Nephron (organoid): ENCODE data around the gene DIP2C.

ENCODE experiments used
- H3K27ac Mint-ChIP-seq, 3 experiments: 2 replicates each; pipeline ENCODE4 v1.8.0; 2020; ENCODE audit warnings: mixed read lengths in 3 of 3, mild to moderate bottlenecking in 2 of 3, moderate library complexity in 1 of 3
- H3K27me3 Mint-ChIP-seq: 2 replicates; pipeline ENCODE4 v1.8.0; 2021; ENCODE audit warnings: low read depth, mild to moderate bottlenecking, moderate library complexity, mixed read lengths
- H3K36me3 Mint-ChIP-seq: 2 replicates; pipeline ENCODE4 v1.8.0; 2020; ENCODE audit warnings: low read depth, mixed read lengths
- H3K4me1 Mint-ChIP-seq: 2 replicates; pipeline ENCODE4 v1.8.0; 2020; ENCODE audit warnings: mixed read lengths
- H3K4me3 Mint-ChIP-seq, 3 experiments: 2 replicates each; pipeline ENCODE4 v1.8.0; 2020; ENCODE audit warnings: mild to moderate bottlenecking in 3 of 3, mixed read lengths in 3 of 3, moderate library complexity in 2 of 3
- H3K9me3 Mint-ChIP-seq: 2 replicates; pipeline ENCODE4 v1.8.0; 2020; ENCODE audit warnings: mixed read lengths
- TF ChIP-seq, protein P1 (sequence below), 3 experiments: fragments of 200-600 bp; sonication (generic); IDR thresholded peaks; one replicate each; pipeline ENCODE4 v1.5.0; 2021; ENCODE audit warnings: antibody characterized with exemption in 3 of 3; ENCODE audit not compliant: unreplicated experiment in 3 of 3

DIP2C gene

DNA sequence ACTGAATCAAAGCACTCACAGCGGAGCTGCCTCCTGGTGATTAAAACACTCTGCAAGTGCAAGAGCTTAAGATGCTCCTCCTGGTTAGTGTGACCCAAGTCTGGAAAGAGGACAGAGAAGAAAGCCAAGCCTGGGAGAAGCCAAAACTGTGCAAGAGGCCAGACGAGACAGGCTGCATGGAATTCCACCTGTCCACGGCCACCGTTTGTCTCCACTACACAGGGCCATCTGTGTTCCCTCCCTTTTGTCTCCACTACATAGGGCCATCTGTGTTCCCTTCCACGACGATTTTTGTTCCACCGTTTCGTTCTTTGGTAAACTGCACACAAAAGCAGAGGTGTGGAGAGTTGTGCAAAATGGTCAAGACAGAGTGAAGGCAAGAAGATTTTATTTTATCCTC is 233.0 kb downstream of the DIP2C start:
- H3K27me3 Mint-ChIP-seq: no peaks in the 10 kb centered on the region
- H3K4me3 Mint-ChIP-seq: no peak overlapping the region
- peaks cover 56% of the 10 kb centered on the region for H3K4me1 Mint-ChIP-seq
- peak overlapping the region in 2 of 3 experiments; percentile 3 to 7 for H3K27ac Mint-ChIP-seq
- peaks cover 8% of the 10 kb centered on the region for H3K9me3 Mint-ChIP-seq
- TF ChIP-seq, protein P1, sequence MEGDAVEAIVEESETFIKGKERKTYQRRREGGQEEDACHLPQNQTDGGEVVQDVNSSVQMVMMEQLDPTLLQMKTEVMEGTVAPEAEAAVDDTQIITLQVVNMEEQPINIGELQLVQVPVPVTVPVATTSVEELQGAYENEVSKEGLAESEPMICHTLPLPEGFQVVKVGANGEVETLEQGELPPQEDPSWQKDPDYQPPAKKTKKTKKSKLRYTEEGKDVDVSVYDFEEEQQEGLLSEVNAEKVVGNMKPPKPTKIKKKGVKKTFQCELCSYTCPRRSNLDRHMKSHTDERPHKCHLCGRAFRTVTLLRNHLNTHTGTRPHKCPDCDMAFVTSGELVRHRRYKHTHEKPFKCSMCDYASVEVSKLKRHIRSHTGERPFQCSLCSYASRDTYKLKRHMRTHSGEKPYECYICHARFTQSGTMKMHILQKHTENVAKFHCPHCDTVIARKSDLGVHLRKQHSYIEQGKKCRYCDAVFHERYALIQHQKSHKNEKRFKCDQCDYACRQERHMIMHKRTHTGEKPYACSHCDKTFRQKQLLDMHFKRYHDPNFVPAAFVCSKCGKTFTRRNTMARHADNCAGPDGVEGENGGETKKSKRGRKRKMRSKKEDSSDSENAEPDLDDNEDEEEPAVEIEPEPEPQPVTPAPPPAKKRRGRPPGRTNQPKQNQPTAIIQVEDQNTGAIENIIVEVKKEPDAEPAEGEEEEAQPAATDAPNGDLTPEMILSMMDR (IDR thresholded peaks at IDR 0.05; ENCODE audit: unreplicated experiment in 3 of 3): no peak
- H3K36me3 Mint-ChIP-seq: peaks cover 21% of the 10 kb centered on the region

- Mint-ChIP-seq H3K4me1 (peaks cover 67% of the 10 kb centered on the region), H3K4me3 (no peak overlapping the region), H3K27me3 (no peaks in the 10 kb centered on the region), H3K36me3 (peaks cover 5% of the 10 kb centered on the region), H3K27ac (peak overlapping the region in 1 of 3 experiments; percentile 13), H3K9me3 (no peaks in the 10 kb centered on the region)
- TF ChIP-seq, protein P1 (IDR thresholded peaks at IDR 0.05; ENCODE audit: unreplicated experiment in 3 of 3): no peak
Measured at GRCh38 chr10:454860-455259, 234.6 kb downstream of the DIP2C start.

GRCh38 chr10:453647-454046 is 235.8 kb downstream of the DIP2C start:
- Mint-ChIP-seq H3K36me3 (peaks cover 5% of the 10 kb centered on the region), H3K27me3 (no peaks in the 10 kb centered on the region), H3K27ac (no peak overlapping the region), H3K4me3 (no peak overlapping the region), H3K4me1 (peaks cover 61% of the 10 kb centered on the region), H3K9me3 (no peaks in the 10 kb centered on the region)
- TF ChIP-seq, protein P1 (IDR thresholded peaks at IDR 0.05; ENCODE audit: unreplicated experiment in 3 of 3): no peak

DNA sequence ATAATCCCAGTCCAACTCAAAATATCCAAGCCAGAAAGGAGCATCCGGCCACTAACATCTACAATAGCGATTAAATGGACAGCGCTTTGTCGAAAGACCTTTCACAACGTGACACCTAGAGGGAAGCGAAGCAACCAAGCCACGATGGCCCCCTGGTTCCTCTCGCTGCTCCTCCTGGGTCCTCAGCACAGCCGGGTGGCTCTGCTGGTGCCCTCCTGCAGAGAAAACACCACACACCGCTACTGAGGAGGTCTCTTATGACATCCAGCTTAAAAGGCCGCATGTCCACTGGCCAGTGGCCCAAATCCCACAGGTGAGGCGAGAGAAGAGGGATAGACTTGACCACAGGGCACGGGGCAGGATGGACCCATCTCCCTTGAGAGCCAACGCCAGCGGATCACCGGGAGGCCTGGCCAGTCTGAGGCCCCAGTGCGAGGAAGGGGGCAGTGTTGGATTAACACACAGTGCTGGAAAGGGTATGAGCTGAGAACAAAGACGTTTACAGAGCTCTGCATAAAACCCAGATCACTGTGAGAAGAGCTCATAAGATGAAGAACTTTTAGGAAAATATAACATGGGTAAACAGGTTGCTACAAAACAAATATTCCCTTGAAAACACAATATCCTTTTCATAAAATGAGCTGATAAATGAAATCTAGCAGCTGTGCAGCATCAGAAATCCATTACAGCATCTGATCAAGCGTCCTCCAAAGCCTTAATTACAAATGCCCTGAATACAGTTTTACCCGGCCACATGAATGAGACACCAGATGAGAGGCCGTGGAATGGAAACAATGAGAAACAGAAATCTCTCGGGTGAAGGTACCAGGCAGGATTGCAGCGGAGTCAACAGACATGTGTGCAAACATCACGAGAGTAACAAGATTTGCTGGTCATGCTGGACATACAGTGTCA is 236.7 kb downstream of the DIP2C start:
- TF ChIP-seq, protein P1 (IDR thresholded peaks at IDR 0.05; ENCODE audit: unreplicated experiment in 3 of 3): no peak
- H3K4me3 Mint-ChIP-seq: no peak overlapping the region
- no peaks in the 10 kb centered on the region for H3K27me3 Mint-ChIP-seq
- no peaks in the 10 kb centered on the region for H3K9me3 Mint-ChIP-seq
- peaks cover 55% of the 10 kb centered on the region for H3K4me1 Mint-ChIP-seq
- H3K27ac Mint-ChIP-seq: no peak overlapping the region
- peaks cover 5% of the 10 kb centered on the region for H3K36me3 Mint-ChIP-seq

GRCh38 chr10:451856-452255 is 237.6 kb downstream of the DIP2C start:
- no peak overlapping the region for H3K27ac Mint-ChIP-seq

More at GRCh38 chr10:451856-452255, 237.6 kb downstream of the DIP2C start:
- no peak overlapping the region for H3K4me3 Mint-ChIP-seq
- H3K27me3 Mint-ChIP-seq: no peaks in the 10 kb centered on the region
- TF ChIP-seq, protein P1 (IDR thresholded peaks at IDR 0.05; ENCODE audit: unreplicated experiment in 3 of 3): no peak
- H3K9me3 Mint-ChIP-seq: no peaks in the 10 kb centered on the region
- peaks cover 6% of the 10 kb centered on the region for H3K36me3 Mint-ChIP-seq
- peaks cover 46% of the 10 kb centered on the region for H3K4me1 Mint-ChIP-seq
